Activated CD8-positive, alpha-beta memory T cell treated with anti-CD3 and anti-CD28 coated beads, Interleukin-2, amount 50 U/mL, for 1 hour (primary cell): ENCODE data around the gene CCDC191.

ENCODE experiments used
- DNase-seq: peaks from one replicate; pipeline ENCODE4 v3.0.0-alpha.2; 2020; ENCODE audit errors: extremely low read depth

CCDC191 gene

GRCh38 chr3:114060906-114061655 is 4.8 kb upstream of the CCDC191 start:
- no peak for DNase-seq

- DNase-seq: no peak
Observed at GRCh38 chr3:114058646-114059045, 2.3 kb upstream of the CCDC191 start.

GRCh38 chr3:114057011-114057347 is 653 bp upstream of the CCDC191 start:
- no peak for DNase-seq

GRCh38 chr3:114052216-114052615 is 4.1 kb downstream of the CCDC191 start:
- DNase-seq: no peak

- no peak for DNase-seq
Observed at GRCh38 chr3:114043205-114043604, 13.1 kb downstream of the CCDC191 start.

GRCh38 chr3:114035896-114036295 is 20.4 kb downstream of the CCDC191 start:
- DNase-seq: no peak

- DNase-seq: no peak
Observed at GRCh38 chr3:114034787-114035545, 21.4 kb downstream of the CCDC191 start.

- no peak for DNase-seq
Observed at GRCh38 chr3:114034211-114034610, 22.1 kb downstream of the CCDC191 start.

GRCh38 chr3:114033721-114034120 is 22.6 kb downstream of the CCDC191 start:
- no peak for DNase-seq

GRCh38 chr3:114026331-114026730 is 30.0 kb downstream of the CCDC191 start:
- no peak for DNase-seq

- DNase-seq: no peak
Observed at GRCh38 chr3:114025451-114025850, 30.9 kb downstream of the CCDC191 start.

GRCh38 chr3:114022145-114022802 is 34.1 kb downstream of the CCDC191 start:
- no peak for DNase-seq

- DNase-seq: no peak
Observed at GRCh38 chr3:114020907-114021306, 35.4 kb downstream of the CCDC191 start.

GRCh38 chr3:114019486-114019885 is 36.8 kb downstream of the CCDC191 start:
- DNase-seq: no peak

- no peak for DNase-seq
Observed at GRCh38 chr3:114014211-114014610, 42.1 kb downstream of the CCDC191 start.

- DNase-seq: no peak
Observed at GRCh38 chr3:114011059-114011797, 45.1 kb downstream of the CCDC191 start.

- DNase-seq: no peak
Observed at GRCh38 chr3:114005481-114005880, 50.8 kb downstream of the CCDC191 start.

- DNase-seq: no peak
Observed at GRCh38 chr3:113985541-113985940, 70.8 kb downstream of the CCDC191 start.

- DNase-seq: no peak
Observed at GRCh38 chr3:113983544-113983943, 72.8 kb downstream of the CCDC191 start.

- no peak for DNase-seq
Observed at GRCh38 chr3:113981803-113982202, 74.5 kb downstream of the CCDC191 start.

GRCh38 chr3:113979916-113980315 is 76.4 kb downstream of the CCDC191 start:
- no peak for DNase-seq

- DNase-seq: no peak
Observed at GRCh38 chr3:113977822-113978221, 78.5 kb downstream of the CCDC191 start.
